Neural cell (in vitro differentiated cells): ENCODE results near the gene FAM171A1. TPM values are rescaled to one million over a fixed set of nuclear protein-coding genes. Genes with fewer than 3 reads are reported as not detected.
"Not testable (repeated sequence)": the region's sequence is repeated elsewhere in the genome, so short reads cannot be mapped to it uniquely, and the experiment has no call there.

ENCODE experiments used
- H2AFZ ChIP-seq: fragments of 200-600, 300-800 bp; sonication (generic), shearing (Covaris generic); 2 replicates; pipeline ENCODE4 v1.6.0; 2014; ENCODE audit warnings: low read depth, mild to moderate bottlenecking, antibody characterized with exemption, low read length, moderate library complexity
- H3F3A ChIP-seq: fragments of 200-600 bp; shearing (Covaris generic); 2 replicates; pipeline ENCODE4 v1.6.1; 2016; ENCODE audit warnings: mild to moderate bottlenecking, moderate library complexity, mixed read lengths, antibody characterized with exemption, low read length; ENCODE audit not compliant: insufficient read depth, poor library complexity, severe bottlenecking
- H3K27ac ChIP-seq: fragments of 200-600, 300-800 bp; sonication (generic), shearing (Covaris generic); 2 replicates; pipeline ENCODE4 v1.5.1; 2014; ENCODE audit warnings: mild to moderate bottlenecking, low read length, moderate library complexity
- H3K27me3 ChIP-seq: fragments of 300-800, 200-600 bp; sonication (generic), shearing (Covaris generic); 2 replicates; pipeline ENCODE4 v1.6.0; 2014; ENCODE audit warnings: mild to moderate bottlenecking, low read depth, low read length, moderate library complexity; ENCODE audit not compliant: insufficient read depth
- H3K36me3 ChIP-seq: fragments of 300-800, 200-600 bp; sonication (generic), shearing (Covaris generic); 2 replicates; pipeline ENCODE4 v1.5.1; 2014; ENCODE audit warnings: mild to moderate bottlenecking, antibody characterized with exemption, low read length, moderate library complexity; ENCODE audit not compliant: insufficient read depth
- H3K4me2 ChIP-seq: fragments of 300-800, 200-600 bp; sonication (generic), shearing (Covaris generic); 2 replicates; pipeline ENCODE4 v1.6.0; 2014; ENCODE audit warnings: mild to moderate bottlenecking, low read length
- H3K4me3 ChIP-seq: fragments of 300-800, 200-600 bp; sonication (generic), shearing (Covaris generic); 2 replicates; pipeline ENCODE4 v1.5.1; 2014; ENCODE audit warnings: mild to moderate bottlenecking, low read length, moderate library complexity
- H3K79me2 ChIP-seq: fragments of 200-600 bp; shearing (Covaris generic); replicated peaks from 2 replicates; pipeline ENCODE4 v1.6.0; 2014; ENCODE audit warnings: mild to moderate bottlenecking, low read length, moderate library complexity; ENCODE audit not compliant: insufficient read depth
- H3K9ac ChIP-seq: fragments of 300-800, 200-600 bp; sonication (generic), shearing (Covaris generic); 2 replicates; pipeline ENCODE4 v1.6.1; 2016; ENCODE audit warnings: mild to moderate bottlenecking, low read length, mixed read lengths
- H3K9me2 ChIP-seq: fragments of 200-600 bp; shearing (Covaris generic); 2 replicates; pipeline ENCODE4 v1.6.1; 2016; ENCODE audit warnings: mild to moderate bottlenecking, low read length, mixed read lengths; ENCODE audit not compliant: insufficient read depth
- H3K9me3 ChIP-seq: fragments of 200-600, 300-800 bp; sonication (generic), shearing (Covaris generic); 2 replicates; pipeline ENCODE4 v1.6.1; 2016; ENCODE audit warnings: mild to moderate bottlenecking, mixed run types, low read length, moderate library complexity, mixed read lengths
- H4K20me1 ChIP-seq: fragments of 200-600 bp; shearing (Covaris generic); 2 replicates; pipeline ENCODE4 v1.6.1; 2016; ENCODE audit warnings: mild to moderate bottlenecking, mixed run types; ENCODE audit not compliant: insufficient read depth
- EP300 ChIP-seq: fragments of 450-650 bp; conservative IDR thresholded peaks from 2 replicates; pipeline ENCODE4 v1.6.1; 2014; ENCODE audit warnings: antibody characterized with exemption, mild to moderate bottlenecking, moderate library complexity; ENCODE audit not compliant: poor library complexity, severe bottlenecking
- EZH2 ChIP-seq: fragments of 200-600, 300-800 bp; shearing (Covaris generic), sonication (generic); IDR thresholded peaks from 2 replicates; pipeline ENCODE4 v1.6.1; 2014; ENCODE audit warnings: antibody characterized with exemption, low read length, borderline replicate concordance, mild to moderate bottlenecking; ENCODE audit not compliant: insufficient read depth, poor library complexity, severe bottlenecking
- MXI1 ChIP-seq: fragments of 450-650 bp; conservative IDR thresholded peaks from 2 replicates; pipeline ENCODE4 v1.6.1; 2014; ENCODE audit warnings: antibody characterized with exemption, mild to moderate bottlenecking; ENCODE audit not compliant: poor library complexity, severe bottlenecking
- POLR2AphosphoS5 ChIP-seq: IDR thresholded peaks from 2 replicates; pipeline ENCODE4 v1.6.1; 2012
- RAD21 ChIP-seq: fragments of 450-650 bp; conservative IDR thresholded peaks from 2 replicates; pipeline ENCODE4 v1.6.1; 2014; ENCODE audit warnings: antibody characterized with exemption, mild to moderate bottlenecking, moderate library complexity
- SMC3 ChIP-seq: fragments of 450-650 bp; conservative IDR thresholded peaks from 2 replicates; pipeline ENCODE4 v1.6.1; 2014; ENCODE audit warnings: antibody characterized with exemption, mild to moderate bottlenecking, moderate library complexity; ENCODE audit not compliant: poor library complexity
- TAF1 ChIP-seq: IDR thresholded peaks from 2 replicates; pipeline ENCODE4 v1.6.1; 2012; ENCODE audit warnings: low read depth
- polyA plus RNA-seq: library from polyadenylated mRNA; depleted of rRNA; stranded (reverse); fragments of >200 nt; gene quantifications from 2 replicates; pipeline ENCODE4 v1.2.3, GENCODE V29; 2014
- TF ChIP-seq, protein P1 (sequence below): fragments of 450-650 bp; IDR thresholded peaks from 2 replicates; pipeline ENCODE4 v1.5.1; 2014; ENCODE audit warnings: antibody characterized with exemption, mild to moderate bottlenecking, moderate library complexity; ENCODE audit not compliant: poor library complexity, severe bottlenecking
- TF ChIP-seq, protein P2 (sequence below): IDR thresholded peaks from 2 replicates; pipeline ENCODE4 v1.6.1; 2012; ENCODE audit warnings: borderline replicate concordance

FAM171A1 gene
- polyA plus RNA-seq, 1 donor from 2014 or later, result 28.8 TPM

DNA sequence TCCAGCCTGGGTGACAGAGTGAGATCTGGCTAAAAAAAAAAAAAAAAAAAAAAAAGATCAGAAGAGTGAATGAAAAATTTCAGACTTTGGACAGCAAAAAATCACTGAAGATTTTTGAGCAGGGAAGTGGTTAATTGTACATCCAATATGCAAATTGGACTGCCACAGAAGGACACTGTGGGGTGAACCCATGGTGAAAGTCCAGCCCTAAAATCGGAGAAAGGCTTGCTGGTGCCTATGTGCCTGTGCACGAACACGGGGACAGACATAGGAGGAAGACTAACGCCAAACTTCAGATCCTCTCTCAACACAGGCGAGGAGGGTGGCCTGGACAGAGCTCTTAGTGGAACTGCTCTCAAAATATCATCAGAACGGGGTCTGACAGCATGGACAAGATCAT lies 65.5 kb downstream of the FAM171A1 start:
- no peak overlapping the region for H3K4me2 ChIP-seq
- H2AFZ ChIP-seq, result no peak overlapping the region
- no peaks in the 10 kb centered on the region for H3K36me3 ChIP-seq
- H3K79me2 ChIP-seq, result peaks cover 22% of the 10 kb centered on the region
- no peaks in the 10 kb centered on the region for H3K27me3 ChIP-seq
- no peak overlapping the region for H3K27ac ChIP-seq
- TF ChIP-seq TAF1, result no peak
- TF ChIP-seq MXI1, result no peak
- TF ChIP-seq EZH2, result no peak
- TF ChIP-seq SMC3, result no peak
- no peak for TF ChIP-seq POLR2AphosphoS5
- TF ChIP-seq EP300, result no peak
- TF ChIP-seq, protein P1, sequence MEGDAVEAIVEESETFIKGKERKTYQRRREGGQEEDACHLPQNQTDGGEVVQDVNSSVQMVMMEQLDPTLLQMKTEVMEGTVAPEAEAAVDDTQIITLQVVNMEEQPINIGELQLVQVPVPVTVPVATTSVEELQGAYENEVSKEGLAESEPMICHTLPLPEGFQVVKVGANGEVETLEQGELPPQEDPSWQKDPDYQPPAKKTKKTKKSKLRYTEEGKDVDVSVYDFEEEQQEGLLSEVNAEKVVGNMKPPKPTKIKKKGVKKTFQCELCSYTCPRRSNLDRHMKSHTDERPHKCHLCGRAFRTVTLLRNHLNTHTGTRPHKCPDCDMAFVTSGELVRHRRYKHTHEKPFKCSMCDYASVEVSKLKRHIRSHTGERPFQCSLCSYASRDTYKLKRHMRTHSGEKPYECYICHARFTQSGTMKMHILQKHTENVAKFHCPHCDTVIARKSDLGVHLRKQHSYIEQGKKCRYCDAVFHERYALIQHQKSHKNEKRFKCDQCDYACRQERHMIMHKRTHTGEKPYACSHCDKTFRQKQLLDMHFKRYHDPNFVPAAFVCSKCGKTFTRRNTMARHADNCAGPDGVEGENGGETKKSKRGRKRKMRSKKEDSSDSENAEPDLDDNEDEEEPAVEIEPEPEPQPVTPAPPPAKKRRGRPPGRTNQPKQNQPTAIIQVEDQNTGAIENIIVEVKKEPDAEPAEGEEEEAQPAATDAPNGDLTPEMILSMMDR, result no peak
- no peak for TF ChIP-seq RAD21
- TF ChIP-seq, protein P2, sequence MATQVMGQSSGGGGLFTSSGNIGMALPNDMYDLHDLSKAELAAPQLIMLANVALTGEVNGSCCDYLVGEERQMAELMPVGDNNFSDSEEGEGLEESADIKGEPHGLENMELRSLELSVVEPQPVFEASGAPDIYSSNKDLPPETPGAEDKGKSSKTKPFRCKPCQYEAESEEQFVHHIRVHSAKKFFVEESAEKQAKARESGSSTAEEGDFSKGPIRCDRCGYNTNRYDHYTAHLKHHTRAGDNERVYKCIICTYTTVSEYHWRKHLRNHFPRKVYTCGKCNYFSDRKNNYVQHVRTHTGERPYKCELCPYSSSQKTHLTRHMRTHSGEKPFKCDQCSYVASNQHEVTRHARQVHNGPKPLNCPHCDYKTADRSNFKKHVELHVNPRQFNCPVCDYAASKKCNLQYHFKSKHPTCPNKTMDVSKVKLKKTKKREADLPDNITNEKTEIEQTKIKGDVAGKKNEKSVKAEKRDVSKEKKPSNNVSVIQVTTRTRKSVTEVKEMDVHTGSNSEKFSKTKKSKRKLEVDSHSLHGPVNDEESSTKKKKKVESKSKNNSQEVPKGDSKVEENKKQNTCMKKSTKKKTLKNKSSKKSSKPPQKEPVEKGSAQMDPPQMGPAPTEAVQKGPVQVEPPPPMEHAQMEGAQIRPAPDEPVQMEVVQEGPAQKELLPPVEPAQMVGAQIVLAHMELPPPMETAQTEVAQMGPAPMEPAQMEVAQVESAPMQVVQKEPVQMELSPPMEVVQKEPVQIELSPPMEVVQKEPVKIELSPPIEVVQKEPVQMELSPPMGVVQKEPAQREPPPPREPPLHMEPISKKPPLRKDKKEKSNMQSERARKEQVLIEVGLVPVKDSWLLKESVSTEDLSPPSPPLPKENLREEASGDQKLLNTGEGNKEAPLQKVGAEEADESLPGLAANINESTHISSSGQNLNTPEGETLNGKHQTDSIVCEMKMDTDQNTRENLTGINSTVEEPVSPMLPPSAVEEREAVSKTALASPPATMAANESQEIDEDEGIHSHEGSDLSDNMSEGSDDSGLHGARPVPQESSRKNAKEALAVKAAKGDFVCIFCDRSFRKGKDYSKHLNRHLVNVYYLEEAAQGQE, result no peak
- no peaks in the 10 kb centered on the region for H3K9me2 ChIP-seq
- H4K20me1 ChIP-seq, result no peaks in the 10 kb centered on the region
- H3K9ac ChIP-seq, result no peak overlapping the region
- H3K9me3 ChIP-seq, result no peaks in the 10 kb centered on the region
- no peak overlapping the region for H3K4me3 ChIP-seq
- no peaks in the 10 kb centered on the region for H3F3A ChIP-seq

DNA sequence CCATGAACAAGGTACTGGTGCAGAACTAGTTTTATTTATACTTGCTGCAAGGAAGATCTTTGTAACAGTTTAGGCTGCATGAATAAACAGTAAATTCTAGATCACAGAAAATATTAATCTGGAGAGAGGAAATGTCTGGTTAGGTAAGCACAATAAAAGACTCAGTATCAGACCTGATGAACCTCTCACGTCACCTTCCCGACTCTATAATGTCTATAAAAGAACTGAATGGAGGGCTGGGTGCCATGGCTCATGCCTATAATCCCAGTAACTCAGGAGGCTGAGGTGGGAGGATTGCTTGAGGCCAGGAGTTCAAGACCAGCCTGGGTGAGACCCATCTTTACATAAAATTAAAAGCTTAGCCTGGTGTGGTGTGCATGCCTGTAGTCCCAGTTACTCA lies 65.9 kb downstream of the FAM171A1 start:
- Histone ChIP-seq H3K79me2 (peaks cover 22% of the 10 kb centered on the region), H3K27ac (no peak overlapping the region), H3K4me3 (no peak overlapping the region), H3K9me2 (no peaks in the 10 kb centered on the region), H3K36me3 (no peaks in the 10 kb centered on the region), H3F3A (no peaks in the 10 kb centered on the region), H2AFZ (no peak overlapping the region), H4K20me1 (no peaks in the 10 kb centered on the region), H3K9me3 (no peaks in the 10 kb centered on the region), H3K9ac (no peak overlapping the region), H3K27me3 (no peaks in the 10 kb centered on the region), H3K4me2 (no peak overlapping the region)
- TF ChIP-seq, protein P2, result no peak
- TF ChIP-seq EP300, result no peak

GRCh38 chr10:15302188-15302956 lies 68.7 kb downstream of the FAM171A1 start:
- H3F3A ChIP-seq, H3K9ac ChIP-seq, H3K27ac ChIP-seq, H3K27me3 ChIP-seq, H3K9me2 ChIP-seq, H4K20me1 ChIP-seq, H3K36me3 ChIP-seq, H3K9me3 ChIP-seq, H3K4me3 ChIP-seq, H2AFZ ChIP-seq, H3K4me2 ChIP-seq: not testable (repeated sequence)
- peaks cover 20% of the 10 kb centered on the region for H3K79me2 ChIP-seq
